HCT116 (cell line): Measurements from ENCODE around the gene SAMD4A. TPM values are rescaled to one million over a fixed set of nuclear protein-coding genes. Genes with fewer than 3 reads are reported as not detected.

Experiments
- ATAC-seq: fragments of 200-7000 bp; cut with Tn5 transposase; 2 replicates; pipeline ENCODE4 v1.9.1; 2020; ENCODE audit warnings: mild to moderate bottlenecking, moderate library complexity
- BruUV-seq: library from RNA; stranded (reverse); fragments of 400-500 nt; replicated peaks from 2 replicates; lab custom pipeline; 2021; lab: Mats Ljungman, UMichigan
- CTCF ChIA-PET: fragments of 300-600 bp; sonication (Branson Sonifier 250); formaldehyde crosslinking; loops from one replicate; lab custom pipeline; 2021; ENCODE audit warnings: antibody characterized with exemption; lab: Charles Lee
- POLR2A ChIA-PET: fragments of 300-600, 350-600 bp; sonication (Branson Sonifier 250); formaldehyde crosslinking; loops from one replicate; lab custom pipeline; 2021; ENCODE audit warnings: antibody characterized with exemption; lab: Charles Lee
- RAD21 ChIA-PET, 2 experiments: fragments of 300-600 bp; sonication (Branson Sonifier 250); formaldehyde crosslinking; loops; one replicate each; lab custom pipeline; 2023; ENCODE audit warnings: low total read pairs in 2 of 2; ENCODE audit not compliant: uncharacterized antibody in 2 of 2, unreplicated experiment in 2 of 2, low non-redundant PET in 1 of 2; lab: Charles Lee
- DNase-seq: peaks from one replicate; pipeline ENCODE4 v3.0.0-alpha.2; 2010; ENCODE audit warnings: low read depth, low spot score
- H2AFZ ChIP-seq: fragments of 200-600 bp; shearing (Covaris generic), sonication (generic); 2 replicates; pipeline ENCODE4 v1.6.1; 2017; ENCODE audit warnings: low read depth, mixed run types, mixed read lengths, antibody characterized with exemption, low read length; ENCODE audit not compliant: poor library complexity, severe bottlenecking
- H3K27ac ChIP-seq: 2 replicates; pipeline ENCODE4 v1.5.1; 2012; ENCODE audit warnings: low read depth, low read length
- H3K27me3 ChIP-seq: fragments of 200-600 bp; sonication (generic); 2 replicates; pipeline ENCODE4 v1.6.1; 2016; ENCODE audit warnings: mixed run types, low read length, mixed read lengths; ENCODE audit not compliant: insufficient read depth
- H3K36me3 ChIP-seq, 2 experiments: fragments of 200-500 bp in 1 of 2; fragments of 200-600 bp in 1 of 2; sonication (Bioruptor generic) in 1 of 2; sonication (generic) in 1 of 2; 2 replicates each; pipeline versions ENCODE4 v1.5.1 to v1.6.1; 2014 to 2016; ENCODE audit warnings: low read length in 2 of 2, inconsistent platforms in 1 of 2, mixed read lengths in 1 of 2, mixed run types in 1 of 2; ENCODE audit not compliant: insufficient read depth in 2 of 2, control insufficient read depth in 1 of 2
- H3K4me1 ChIP-seq, 2 experiments: fragments of 200-600 bp in 1 of 2; sonication (generic) in 1 of 2; 2 replicates each; pipeline versions ENCODE4 v1.5.1 to v1.6.1; 2012 to 2017; ENCODE audit warnings: low read length in 2 of 2, inconsistent platforms in 1 of 2, mild to moderate bottlenecking in 1 of 2, mixed read lengths in 1 of 2, mixed run types in 1 of 2, moderate library complexity in 1 of 2; ENCODE audit not compliant: insufficient read depth in 2 of 2, control insufficient read depth in 1 of 2
- H3K4me2 ChIP-seq: fragments of 200-600 bp; sonication (generic); 2 replicates; pipeline ENCODE4 v1.6.1; 2017; ENCODE audit warnings: mixed run types, low read length, mixed read lengths
- H3K4me3 ChIP-seq, 2 experiments: fragments of 200-600 bp in 1 of 2; sonication (generic) in 1 of 2; replicated peaks in 1 of 2; 2 replicates each; pipeline ENCODE4 v1.5.1; 2011 to 2016; ENCODE audit warnings: low read length in 2 of 2, control low read depth in 1 of 2, low read depth in 1 of 2, mild to moderate bottlenecking in 1 of 2, mixed read lengths in 1 of 2, mixed run types in 1 of 2
- H3K79me2 ChIP-seq: fragments of 200-600 bp; sonication (generic); 2 replicates; pipeline ENCODE4 v1.6.1; 2017; ENCODE audit warnings: mild to moderate bottlenecking, mixed run types, low read length, moderate library complexity, mixed read lengths; ENCODE audit not compliant: insufficient read depth
- H3K9ac ChIP-seq: fragments of 200-600 bp; sonication (generic); 2 replicates; pipeline ENCODE4 v1.6.1; 2016; ENCODE audit warnings: low read length, mixed read lengths
- H3K9me2 ChIP-seq: fragments of 200-600 bp; sonication (generic), shearing (Covaris generic); 2 replicates; pipeline ENCODE4 v1.6.1; 2017; ENCODE audit warnings: mixed run types, mild to moderate bottlenecking, moderate library complexity; ENCODE audit not compliant: insufficient read depth
- H3K9me3 ChIP-seq, 2 experiments: fragments of 200-500 bp in 1 of 2; fragments of 200-600 bp in 1 of 2; sonication (Bioruptor generic) in 1 of 2; sonication (generic) in 1 of 2; 2 replicates each; pipeline ENCODE4 v1.6.1; 2014 to 2017; ENCODE audit warnings: low read length in 2 of 2, mixed read lengths in 2 of 2, inconsistent platforms in 1 of 2, low read depth in 1 of 2, mild to moderate bottlenecking in 1 of 2, mixed run types in 1 of 2, moderate library complexity in 1 of 2; ENCODE audit not compliant: control insufficient read depth in 1 of 2, insufficient read depth in 1 of 2
- H4K20me1 ChIP-seq: fragments of 200-600 bp; sonication (generic), shearing (Covaris generic); 2 replicates; pipeline ENCODE4 v1.6.1; 2017; ENCODE audit warnings: mixed run types, mild to moderate bottlenecking, moderate library complexity; ENCODE audit not compliant: insufficient read depth
- CBX3 ChIP-seq: IDR thresholded peaks from 2 replicates; pipeline ENCODE4 v1.6.1; 2012; ENCODE audit warnings: low read depth
- EZH2phosphoT487 ChIP-seq: fragments of 200-600 bp; IDR thresholded peaks from 2 replicates; pipeline ENCODE4 v1.6.1; 2018; ENCODE audit warnings: antibody characterized with exemption, borderline replicate concordance
- JUND ChIP-seq: IDR thresholded peaks from 2 replicates; pipeline ENCODE4 v1.6.1; 2012
- RAD21 ChIP-seq: IDR thresholded peaks from 2 replicates; pipeline ENCODE4 v1.6.1; 2012; ENCODE audit warnings: low read depth, mild to moderate bottlenecking
- SIN3A ChIP-seq: IDR thresholded peaks from 2 replicates; pipeline ENCODE4 v1.6.1; 2012; ENCODE audit warnings: low read depth
- SP1 ChIP-seq: IDR thresholded peaks from 2 replicates; pipeline ENCODE4 v1.6.1; 2012; ENCODE audit warnings: low read depth
- SRF ChIP-seq: IDR thresholded peaks from 2 replicates; pipeline ENCODE4 v1.6.1; 2012; ENCODE audit warnings: low read depth
- intact Hi-C: fragments of 100-400 bp; cut with micrococcal nuclease; formaldehyde crosslinking; loops from 2 replicates; pipeline ENCODE4 v1.10.0; 2022
- total RNA-seq: library from RNA; stranded (reverse); gene quantifications from one replicate; pipeline ENCODE4 v1.2.1, GENCODE V29; 2021; ENCODE audit not compliant: unreplicated experiment
- TF ChIP-seq, protein P1 (sequence below): IDR thresholded peaks from 2 replicates; pipeline ENCODE4 v1.6.1; 2011; ENCODE audit warnings: mild to moderate bottlenecking, low read length, moderate library complexity; ENCODE audit not compliant: insufficient replicate concordance; ENCODE audit errors: extremely low read depth
- TF ChIP-seq, protein P2 (sequence below), 3 experiments: fragments of 200-600 bp in 1 of 3; sonication (generic) in 1 of 3; IDR thresholded peaks in 2 of 3; conservative IDR thresholded peaks in 1 of 3; 2 replicates each; pipeline ENCODE4 v1.5.1; 2012 to 2017; ENCODE audit warnings: low read depth in 2 of 3, low read length in 2 of 3, antibody characterized with exemption in 1 of 3, borderline replicate concordance in 1 of 3, control low read depth in 1 of 3, mild to moderate bottlenecking in 1 of 3, mixed read lengths in 1 of 3, mixed run types in 1 of 3, moderate library complexity in 1 of 3; ENCODE audit not compliant: insufficient read depth in 1 of 3

SAMD4A gene
- total RNA-seq, 1 experiment from 2014 or later = 9.0 TPM

DNA sequence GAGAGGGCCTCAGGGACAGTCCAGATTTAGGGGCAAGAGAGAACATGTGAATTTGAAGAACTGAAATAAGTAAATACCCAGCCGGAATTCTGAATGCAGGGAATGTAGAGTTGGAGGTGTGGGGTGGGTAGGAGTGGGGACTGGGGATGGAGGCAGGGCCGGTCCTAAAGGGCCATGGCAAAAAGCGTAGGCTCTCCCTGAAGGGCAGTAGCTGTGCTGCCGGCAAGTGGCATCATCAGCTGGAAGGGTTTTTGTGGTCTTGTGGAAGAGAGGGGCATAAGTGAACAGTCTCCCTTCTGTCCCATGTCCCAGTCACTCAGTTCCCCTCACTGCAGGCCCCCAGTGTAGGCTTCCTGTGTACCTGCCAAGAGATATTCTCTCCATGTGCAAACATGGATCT is 231.1 kb downstream of the SAMD4A start:
- POLR2A ChIA-PET = no interaction called here
- RAD21 ChIA-PET = no interaction called here
- no peaks in the 10 kb centered on the region for H3K9me2 ChIP-seq
- no peaks in the 10 kb centered on the region for H3K36me3 ChIP-seq
- H3K4me3 ChIP-seq = no peak overlapping the region
- no TSS peak for BruUV-seq
- no peak for DNase-seq
- 0 out of 4 replicates have a peak, but pooled peaks cover 0 to 5% of the 10 kb centered on the region in 2 experiments for H3K4me1 ChIP-seq
- H3K79me2 ChIP-seq = no peaks in the 10 kb centered on the region
- ATAC-seq = no peak
- no peak overlapping the region for H3K4me2 ChIP-seq
- no peak overlapping the region for H2AFZ ChIP-seq
- CTCF ChIA-PET = no interaction called here
- TF ChIP-seq SIN3A = no peak
- TF ChIP-seq, protein P1, sequence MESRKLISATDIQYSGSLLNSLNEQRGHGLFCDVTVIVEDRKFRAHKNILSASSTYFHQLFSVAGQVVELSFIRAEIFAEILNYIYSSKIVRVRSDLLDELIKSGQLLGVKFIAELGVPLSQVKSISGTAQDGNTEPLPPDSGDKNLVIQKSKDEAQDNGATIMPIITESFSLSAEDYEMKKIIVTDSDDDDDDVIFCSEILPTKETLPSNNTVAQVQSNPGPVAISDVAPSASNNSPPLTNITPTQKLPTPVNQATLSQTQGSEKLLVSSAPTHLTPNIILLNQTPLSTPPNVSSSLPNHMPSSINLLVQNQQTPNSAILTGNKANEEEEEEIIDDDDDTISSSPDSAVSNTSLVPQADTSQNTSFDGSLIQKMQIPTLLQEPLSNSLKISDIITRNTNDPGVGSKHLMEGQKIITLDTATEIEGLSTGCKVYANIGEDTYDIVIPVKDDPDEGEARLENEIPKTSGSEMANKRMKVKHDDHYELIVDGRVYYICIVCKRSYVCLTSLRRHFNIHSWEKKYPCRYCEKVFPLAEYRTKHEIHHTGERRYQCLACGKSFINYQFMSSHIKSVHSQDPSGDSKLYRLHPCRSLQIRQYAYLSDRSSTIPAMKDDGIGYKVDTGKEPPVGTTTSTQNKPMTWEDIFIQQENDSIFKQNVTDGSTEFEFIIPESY = no peak
- TF ChIP-seq EZH2phosphoT487 = no peak
- TF ChIP-seq JUND = no peak
- no peak for TF ChIP-seq CBX3
- no peak for TF ChIP-seq SRF
- TF ChIP-seq, protein P2, sequence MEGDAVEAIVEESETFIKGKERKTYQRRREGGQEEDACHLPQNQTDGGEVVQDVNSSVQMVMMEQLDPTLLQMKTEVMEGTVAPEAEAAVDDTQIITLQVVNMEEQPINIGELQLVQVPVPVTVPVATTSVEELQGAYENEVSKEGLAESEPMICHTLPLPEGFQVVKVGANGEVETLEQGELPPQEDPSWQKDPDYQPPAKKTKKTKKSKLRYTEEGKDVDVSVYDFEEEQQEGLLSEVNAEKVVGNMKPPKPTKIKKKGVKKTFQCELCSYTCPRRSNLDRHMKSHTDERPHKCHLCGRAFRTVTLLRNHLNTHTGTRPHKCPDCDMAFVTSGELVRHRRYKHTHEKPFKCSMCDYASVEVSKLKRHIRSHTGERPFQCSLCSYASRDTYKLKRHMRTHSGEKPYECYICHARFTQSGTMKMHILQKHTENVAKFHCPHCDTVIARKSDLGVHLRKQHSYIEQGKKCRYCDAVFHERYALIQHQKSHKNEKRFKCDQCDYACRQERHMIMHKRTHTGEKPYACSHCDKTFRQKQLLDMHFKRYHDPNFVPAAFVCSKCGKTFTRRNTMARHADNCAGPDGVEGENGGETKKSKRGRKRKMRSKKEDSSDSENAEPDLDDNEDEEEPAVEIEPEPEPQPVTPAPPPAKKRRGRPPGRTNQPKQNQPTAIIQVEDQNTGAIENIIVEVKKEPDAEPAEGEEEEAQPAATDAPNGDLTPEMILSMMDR (IDR thresholded peaks at IDR 0.05 in 2 of 3, conservative IDR thresholded peaks at IDR 0.05 in 1 of 3; ENCODE audit: borderline replicate concordance in 1 of 3, insufficient read depth in 1 of 3, low read depth in 2 of 3, low read length in 2 of 3) = no peak
- no peak for TF ChIP-seq RAD21
- TF ChIP-seq SP1 = no peak
- no peaks in the 10 kb centered on the region for H4K20me1 ChIP-seq
- intact Hi-C loops = no loop called here
- no peak overlapping the region for H3K27ac ChIP-seq
- H3K9me3 ChIP-seq = no peaks in the 10 kb centered on the region
- no peak overlapping the region for H3K9ac ChIP-seq
- H3K27me3 ChIP-seq = no peaks in the 10 kb centered on the region
